Fibroblast of skin of right quadriceps (primary cell): ENCODE results near the gene PER3.
"Not testable (repeated sequence)": the region's sequence is repeated elsewhere in the genome, so short reads cannot be mapped to it uniquely, and the experiment has no call there.

Experiments
- DNase-seq: peaks from one replicate; pipeline ENCODE4 v3.0.0-alpha.2; 2013

PER3 gene

DNA sequence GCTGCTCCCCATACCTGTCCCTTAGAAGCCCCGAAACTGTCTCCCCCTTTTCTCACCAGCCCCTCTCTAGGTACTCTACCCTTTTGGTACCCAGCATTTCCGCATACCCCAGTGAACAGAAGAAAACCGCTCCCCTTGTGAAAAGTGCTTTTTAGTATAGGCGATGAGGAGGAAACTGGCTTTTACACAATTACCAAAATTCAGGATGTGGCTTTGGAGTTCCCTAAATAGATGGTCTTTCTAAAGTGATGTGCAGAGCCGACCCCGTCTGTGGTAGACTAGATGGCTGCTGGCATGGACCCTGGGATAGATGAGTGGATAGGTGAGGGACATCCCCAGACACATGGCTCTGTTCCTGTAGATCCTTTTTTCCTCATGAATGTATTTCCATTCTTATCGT, 2.6 kb upstream of the PER3 start:
- DNase-seq, result no peak

DNA sequence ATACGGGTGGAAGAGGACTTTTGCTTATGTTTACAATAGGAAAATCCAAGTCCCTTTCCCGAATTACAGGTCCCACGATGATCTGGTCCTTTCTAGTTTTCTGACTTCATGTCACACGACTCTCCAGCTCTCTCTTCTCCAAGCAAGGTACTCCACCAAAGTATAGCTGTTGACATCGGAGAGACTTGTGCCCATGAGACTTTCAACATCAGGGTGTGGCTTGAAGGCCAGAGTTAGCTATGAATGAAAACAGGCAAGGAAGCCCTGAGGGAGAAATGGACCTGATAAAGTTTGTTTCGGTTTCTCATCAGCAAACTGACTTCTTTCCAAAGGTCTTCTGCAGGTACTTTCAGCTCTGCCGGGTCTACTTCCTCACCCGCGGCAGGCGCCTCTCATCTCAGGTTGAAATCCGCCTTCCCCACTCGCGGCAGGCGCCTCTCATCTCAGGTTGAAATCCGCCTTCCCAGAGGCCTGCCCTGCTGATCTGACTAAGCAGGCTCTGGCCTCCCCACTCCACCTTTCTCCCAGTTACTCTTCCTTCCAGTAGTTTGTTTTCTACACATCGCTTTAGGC, 2.1 kb upstream of the PER3 start:
- no peak for DNase-seq

DNA sequence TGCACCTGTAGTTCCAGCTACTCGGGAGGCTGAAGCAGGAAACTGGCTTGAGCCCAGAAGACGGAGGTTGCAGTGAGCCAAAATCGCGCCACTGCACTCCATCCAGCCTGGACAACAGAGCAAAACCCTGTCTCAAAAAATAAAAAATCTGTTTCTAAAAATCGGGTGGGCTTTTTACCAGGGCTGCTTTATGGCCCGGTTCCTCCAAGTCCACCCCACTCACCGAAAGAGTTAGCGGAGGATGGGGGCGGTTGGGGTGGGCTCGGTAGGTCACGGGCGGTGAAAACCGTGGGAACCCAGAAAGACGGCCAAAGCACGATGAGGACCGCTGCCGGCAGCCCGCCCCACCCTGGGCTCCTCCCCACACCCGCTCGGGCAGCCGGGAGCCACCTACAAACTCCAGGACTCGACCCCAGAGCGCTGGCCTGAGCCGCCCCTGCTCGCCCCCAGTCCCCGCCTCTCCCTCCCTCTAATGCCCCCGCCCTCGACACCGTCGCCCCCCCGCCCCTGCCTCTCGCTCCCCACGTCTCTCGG, 846 bp upstream of the PER3 start:
- DNase-seq, result peak; percentile 8

DNA sequence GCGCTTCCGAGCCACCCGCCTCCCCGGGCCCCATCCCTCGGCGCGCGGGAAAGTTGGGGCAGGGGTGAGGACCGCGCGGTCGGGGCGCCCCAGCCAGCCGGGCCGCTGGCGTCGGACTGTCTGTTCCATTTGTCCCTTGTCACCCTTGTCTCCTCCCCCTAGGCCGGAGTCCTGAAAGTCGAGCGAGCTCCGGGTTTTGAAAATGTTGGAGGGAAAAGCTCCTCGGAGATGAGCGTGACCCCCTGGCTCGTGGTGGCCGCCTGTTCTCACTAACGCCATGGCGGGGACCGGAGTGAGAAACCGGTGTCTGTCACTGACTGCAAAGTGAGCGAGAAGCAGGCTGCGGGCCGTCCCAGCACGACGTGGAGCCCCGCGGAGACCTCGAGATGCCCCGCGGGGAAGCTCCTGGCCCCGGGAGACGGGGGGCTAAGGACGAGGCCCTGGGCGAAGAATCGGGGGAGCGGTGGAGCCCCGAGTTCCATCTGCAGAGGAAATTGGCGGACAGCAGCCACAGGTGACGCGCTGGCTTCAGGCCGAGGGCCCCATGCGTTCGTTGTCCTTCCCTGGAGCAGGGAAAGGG, 491 bp downstream of the PER3 start:
- no peak for DNase-seq

DNA sequence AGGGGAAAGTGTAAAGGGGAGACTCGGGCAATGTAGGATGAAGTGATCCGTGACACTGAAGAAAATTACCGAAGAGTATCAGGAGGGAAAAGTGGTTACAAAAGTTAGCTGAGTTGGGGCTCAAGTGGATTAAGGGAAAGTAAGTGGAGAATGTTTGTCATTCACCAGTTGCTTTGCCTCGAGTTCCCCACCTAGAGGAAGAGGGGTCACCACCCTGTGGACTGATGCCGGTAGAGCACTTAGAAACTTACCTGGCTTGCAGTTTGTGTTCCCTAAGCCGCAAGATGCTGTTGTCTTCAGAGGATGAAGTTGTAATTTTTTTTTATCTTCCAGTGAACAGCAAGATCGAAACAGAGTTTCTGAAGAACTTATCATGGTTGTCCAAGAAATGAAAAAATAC, 1.0 kb downstream of the PER3 start:
- no peak for DNase-seq

DNA sequence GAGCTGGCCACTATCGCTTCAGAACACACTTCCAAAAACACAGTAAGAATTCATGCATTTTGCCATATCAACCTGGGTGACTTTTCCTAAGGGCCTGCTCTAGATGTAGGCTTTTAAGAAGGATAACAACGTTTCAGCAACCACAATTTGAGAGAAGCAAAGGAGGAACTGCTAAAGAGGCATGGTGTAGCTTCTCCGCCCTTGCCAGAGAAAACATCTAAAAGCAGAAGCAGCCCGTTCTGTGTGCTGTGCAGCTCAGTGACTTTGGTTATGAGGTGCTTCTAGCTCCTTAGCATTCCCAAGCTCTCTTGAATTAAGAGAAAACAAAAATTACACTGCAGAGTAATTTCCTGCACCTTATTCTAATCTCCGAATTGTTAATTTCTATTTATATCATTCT, 2.7 kb downstream of the PER3 start:
- no peak for DNase-seq

DNA sequence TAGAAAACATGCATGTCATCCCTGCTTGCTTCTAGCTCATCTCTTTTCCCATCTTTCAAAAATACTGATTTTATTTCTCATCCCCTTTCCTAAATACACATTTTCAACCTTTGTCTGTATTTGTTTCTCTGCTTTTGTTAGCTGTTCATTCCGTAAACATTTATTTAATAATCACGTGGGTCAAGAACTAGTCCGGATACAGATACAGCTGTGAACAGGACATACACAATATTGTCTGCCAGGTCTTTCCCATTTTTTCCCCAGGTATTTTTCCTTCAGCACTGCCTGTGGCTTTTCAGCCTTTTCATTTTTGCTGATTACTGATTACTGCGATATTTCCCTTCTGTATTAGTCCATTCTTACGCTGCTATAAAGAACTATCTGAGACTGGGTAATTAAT, 5.7 kb downstream of the PER3 start:
- DNase-seq, result no peak

DNA sequence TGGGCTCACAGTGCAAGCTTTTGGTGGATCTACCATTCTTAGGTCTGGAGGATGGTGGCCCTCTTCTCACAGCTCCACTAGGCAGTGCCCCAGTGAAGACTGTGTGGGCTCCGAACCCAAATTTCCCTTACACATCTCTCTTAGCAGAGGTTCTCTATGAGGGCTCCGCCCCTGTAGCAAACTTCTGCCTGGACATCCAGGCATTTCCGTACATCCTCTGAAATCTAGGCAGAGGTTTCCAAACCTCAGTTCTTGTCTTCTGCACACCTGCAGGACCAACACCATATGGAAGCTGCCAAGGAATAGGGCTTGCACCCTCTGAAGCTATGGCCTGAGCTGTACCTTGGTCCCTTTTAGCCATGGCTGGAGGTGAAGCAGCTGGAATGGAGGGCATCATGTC, 6.9 kb downstream of the PER3 start:
- not testable (repeated sequence) for DNase-seq

DNA sequence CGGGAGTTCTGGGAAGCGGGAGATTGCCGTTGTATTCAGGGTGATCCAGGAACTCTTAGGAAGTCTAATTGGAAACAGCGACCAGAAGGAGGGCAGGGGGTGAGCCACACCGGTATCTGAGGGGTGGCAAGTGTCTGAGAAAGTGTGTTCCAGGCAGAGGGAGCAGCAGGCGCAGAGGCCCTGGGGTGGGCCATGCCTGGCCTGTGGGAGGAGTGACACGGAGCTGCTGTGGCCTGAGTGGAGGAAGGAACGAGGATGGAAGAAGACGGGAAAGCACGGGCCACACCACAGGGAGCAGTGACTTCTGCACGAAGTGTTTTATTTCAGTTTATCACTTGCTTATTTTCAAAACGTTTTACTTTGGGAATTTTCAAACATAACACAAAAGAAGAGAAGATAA, 11.3 kb downstream of the PER3 start:
- no peak for DNase-seq

DNA sequence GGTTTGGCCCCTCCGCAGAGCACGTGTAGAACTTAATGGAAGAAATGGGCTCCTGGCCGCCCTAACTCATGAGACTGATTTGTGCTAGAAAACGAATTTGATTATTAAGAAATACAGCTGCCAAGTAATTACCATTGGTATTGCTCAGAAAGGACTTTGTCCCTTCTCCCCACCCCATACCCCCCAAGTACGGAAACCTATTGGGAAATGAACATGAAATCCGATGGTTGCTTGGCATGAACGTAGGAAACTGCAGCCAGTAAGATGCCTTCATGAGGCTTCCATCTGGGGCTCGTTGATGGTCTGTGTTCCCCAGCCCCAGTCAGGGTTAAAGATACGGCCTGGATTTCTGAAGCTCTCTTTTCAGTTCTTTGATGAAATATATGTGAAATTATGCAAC, 21.4 kb downstream of the PER3 start:
- no peak for DNase-seq

DNA sequence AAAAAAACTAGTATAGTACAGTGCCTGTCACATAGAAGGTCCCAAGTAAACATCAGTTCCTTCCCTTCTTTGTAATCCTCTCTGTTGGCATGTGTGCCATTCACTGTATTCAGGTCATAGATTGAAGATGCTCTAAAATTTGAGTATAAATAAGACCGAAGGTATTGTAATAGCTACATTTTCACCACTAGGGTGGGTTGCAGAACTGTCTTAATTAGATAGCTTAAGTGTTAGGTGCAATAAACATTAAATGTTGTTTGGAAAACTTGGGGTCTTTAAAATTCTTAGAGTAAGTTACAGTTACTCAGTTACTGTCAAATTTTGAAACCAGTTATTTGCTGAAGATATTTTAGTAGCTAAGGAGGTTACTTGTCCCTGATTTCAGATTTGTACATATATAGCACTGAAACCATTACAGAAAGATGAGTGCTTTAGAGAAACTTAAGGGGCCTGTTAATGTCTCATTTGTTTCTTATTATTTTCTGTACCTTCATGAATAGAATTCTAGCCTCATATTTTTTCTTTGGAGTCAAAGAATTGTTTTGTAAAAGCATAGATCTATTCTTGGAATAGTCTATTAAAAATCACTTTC, 24.3 kb downstream of the PER3 start:
- DNase-seq, result peak; percentile 38

DNA sequence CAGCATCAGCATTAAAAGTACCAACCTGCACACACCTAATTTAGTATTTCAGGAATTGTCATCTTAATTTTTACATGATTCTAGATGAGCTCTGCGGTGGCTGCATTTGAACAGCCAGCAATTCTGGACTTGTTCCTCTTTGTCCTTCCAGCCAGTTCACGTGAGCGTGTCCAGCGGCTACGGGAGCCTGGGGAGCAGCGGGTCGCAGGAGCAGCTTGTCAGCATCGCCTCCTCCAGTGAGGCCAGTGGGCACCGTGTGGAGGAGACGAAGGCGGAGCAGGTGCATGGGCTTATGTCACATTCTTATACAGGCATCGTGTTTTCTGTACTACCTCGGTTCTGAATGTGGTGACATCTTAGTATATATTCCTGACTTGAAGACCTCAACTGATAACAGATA, 25.7 kb downstream of the PER3 start:
- no peak for DNase-seq

DNA sequence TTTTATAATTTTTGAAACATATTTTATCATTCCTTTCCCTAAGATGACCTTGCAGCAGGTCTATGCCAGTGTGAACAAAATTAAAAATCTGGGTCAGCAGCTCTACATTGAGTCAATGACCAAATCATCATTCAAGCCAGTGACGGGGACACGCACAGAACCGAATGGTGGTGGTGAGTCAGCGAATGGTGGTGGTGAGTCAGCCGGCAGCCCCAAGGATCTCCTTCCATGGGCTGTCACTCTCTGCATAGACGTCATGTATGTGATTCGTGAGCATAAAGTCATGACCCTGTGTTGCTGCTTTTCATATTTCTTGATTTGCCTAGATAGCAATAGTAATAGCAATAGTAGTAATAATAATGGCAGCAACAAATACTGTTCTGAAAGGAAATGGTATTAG, 26.3 kb downstream of the PER3 start:
- peak; percentile 85 for DNase-seq

DNA sequence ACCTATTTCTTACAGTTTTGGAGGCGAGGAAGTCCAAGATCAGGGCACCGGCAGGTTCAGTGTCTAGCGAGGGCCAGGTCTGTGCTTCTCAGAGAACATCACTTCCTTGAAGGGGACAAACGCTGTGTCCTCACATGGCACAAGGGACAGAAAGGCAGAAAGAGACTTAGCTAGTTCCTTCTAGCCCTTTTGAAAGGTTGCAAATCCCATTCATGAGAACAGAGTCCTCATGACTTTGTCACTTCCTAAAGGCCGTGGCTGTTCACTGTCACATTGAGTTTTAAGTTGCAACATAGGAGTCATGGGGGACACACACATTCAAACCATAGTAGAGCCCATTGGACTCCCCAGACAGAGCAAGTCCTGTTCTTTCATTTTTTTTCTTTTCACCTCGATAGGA, 27.4 kb downstream of the PER3 start:
- no peak for DNase-seq

DNA sequence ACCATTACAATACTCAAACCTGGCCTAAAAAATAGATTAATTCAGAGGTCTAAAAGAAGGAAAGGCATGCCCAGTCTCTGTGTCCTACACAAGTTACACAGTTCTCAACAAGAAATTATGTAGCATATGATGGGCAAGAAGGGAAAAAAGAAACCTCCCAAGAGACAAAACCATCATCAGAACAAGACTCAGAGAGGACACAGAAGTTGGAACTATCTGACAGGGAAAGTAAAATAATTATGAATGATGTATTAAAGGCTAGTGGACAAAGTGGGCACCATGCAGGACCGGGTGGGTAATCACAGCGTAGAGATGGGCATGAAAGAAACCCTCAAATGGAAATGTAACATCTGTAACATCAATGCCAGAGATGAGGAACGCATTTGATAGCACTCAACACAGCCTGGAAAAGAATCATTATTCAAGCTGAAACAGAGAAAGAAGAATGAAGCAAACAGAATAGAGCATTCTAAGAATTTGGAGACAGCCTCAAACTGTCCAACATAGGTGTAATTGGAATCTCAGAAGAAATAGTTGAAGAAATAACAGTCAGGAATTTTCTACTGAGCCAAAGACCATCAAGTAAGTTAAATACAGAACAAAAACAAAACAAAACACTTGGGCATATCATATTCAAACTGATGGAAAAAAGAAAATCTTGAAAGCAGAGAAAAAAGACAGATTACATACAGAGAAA, 29.7 kb downstream of the PER3 start:
- no peak for DNase-seq

DNA sequence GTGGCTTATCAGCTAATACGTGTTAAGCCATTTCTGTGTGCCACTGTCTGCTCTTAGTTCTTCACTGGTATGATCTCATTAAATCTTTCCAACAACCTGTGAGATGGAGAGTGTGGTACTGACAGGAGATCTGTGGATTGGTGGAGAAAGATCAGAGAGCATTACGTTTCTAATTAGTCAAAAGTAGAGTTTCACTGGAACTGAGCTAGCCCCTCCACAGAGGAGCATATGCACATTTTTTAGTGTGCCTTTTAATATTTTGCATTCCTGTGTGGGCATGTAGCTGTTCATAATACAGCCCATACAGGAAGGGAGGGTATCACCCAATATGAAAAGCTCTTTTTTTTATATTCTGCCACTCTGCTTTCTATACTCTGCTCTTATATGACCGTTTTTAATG, 37.2 kb downstream of the PER3 start:
- DNase-seq, result no peak

DNA sequence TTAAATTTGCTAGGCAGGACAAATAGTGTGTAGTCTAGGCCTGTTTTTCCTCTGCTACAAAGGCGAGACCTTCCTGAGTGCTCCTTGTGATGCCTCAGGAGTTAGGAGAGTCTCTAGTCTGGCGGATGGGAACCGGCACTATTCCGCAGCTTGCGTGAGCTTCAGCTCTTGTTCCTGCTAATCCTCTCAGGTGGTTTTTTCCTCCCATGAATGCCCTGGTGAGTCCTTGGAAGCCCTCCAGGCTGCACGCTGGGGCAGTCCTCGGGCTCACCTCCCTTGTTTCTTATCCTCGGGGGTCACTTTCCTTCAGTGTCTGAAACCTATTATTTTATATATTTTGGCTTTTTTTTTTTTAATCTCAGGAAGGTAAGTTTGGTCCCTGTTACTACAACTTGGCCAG, 40.6 kb downstream of the PER3 start:
- DNase-seq, result no peak

DNA sequence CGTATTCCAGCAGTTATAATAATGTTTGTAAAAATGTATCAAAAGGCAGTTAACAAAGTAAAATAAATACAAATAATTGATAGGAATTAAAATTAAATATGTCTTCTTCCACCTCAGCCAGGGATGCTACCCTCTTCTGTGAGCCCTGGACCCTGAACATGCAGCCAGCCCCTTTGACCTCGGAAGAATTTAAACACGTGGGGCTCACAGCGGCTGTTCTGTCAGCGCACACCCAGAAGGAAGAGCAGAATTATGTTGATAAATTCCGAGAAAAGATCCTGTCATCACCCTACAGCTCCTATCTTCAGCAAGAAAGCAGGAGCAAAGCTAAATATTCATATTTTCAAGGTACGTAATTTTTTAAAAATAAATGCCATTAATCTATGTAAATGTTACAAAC, 42.3 kb downstream of the PER3 start:
- DNase-seq, result no peak

DNA sequence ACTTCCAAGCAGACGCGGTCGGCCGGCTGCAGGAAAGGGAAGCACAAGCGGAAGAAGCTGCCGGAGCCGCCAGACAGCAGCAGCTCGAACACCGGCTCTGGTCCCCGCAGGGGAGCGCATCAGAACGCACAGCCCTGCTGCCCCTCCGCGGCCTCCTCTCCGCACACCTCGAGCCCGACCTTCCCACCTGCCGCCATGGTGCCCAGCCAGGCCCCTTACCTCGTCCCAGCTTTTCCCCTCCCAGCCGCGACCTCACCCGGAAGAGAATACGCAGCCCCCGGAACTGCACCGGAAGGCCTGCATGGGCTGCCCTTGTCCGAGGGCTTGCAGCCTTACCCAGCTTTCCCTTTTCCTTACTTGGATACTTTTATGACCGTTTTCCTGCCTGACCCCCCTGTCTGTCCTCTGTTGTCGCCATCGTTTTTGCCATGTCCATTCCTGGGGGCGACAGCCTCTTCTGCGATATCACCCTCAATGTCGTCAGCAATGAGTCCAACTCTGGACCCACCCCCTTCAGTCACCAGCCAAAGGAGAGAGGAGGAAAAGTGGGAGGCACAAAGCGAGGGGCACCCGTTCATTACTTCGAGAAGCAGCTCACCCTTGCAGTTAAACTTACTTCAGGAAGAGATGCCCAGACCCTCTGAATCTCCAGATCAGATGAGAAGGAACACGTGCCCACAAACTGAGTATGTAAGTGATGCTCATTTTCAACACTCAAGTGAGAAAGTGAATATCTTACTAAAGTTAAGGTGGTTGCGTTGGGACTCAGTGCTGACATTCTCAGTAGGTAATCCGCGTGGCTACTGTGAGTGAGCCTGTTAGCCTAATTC, 43.2 kb downstream of the PER3 start:
- DNase-seq, result no peak

DNA sequence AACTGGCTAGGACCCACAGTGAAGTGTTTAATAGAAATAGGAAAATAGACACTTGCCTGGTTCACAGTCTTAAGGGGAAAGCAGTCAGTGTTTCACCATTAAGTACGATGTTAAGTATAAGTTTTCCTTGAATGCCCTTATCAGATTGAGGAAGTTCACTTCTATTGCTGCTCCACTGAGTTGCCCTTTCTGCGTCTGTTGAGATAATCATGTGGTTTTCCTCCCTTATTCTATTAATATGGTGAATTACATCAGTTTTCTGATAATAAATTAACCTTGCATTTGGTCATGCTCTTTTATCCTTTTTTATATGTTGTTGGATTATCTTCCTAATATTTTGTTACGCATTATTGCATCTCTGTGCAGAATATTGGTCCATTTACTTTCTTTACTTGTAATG, 47.4 kb downstream of the PER3 start:
- no peak for DNase-seq

DNA sequence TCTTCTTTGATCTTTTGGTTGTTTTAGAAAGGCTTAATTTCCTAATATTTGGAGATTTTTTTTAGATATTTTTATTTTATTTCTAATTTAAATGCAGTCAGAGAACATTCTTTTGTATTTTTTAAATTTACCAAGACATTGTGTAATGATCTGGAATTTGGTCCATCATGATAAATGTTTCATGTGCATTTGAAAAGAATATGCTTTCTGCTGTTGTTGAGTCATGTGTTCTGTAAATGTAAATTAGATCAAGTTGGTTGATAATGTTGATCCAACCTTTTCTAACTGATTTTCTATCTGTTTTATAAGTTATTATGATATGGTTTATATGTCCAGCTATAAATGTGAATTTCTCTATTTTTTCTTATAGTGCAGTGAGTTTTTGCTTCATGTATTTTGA, 48.9 kb downstream of the PER3 start:
- DNase-seq, result no peak

DNA sequence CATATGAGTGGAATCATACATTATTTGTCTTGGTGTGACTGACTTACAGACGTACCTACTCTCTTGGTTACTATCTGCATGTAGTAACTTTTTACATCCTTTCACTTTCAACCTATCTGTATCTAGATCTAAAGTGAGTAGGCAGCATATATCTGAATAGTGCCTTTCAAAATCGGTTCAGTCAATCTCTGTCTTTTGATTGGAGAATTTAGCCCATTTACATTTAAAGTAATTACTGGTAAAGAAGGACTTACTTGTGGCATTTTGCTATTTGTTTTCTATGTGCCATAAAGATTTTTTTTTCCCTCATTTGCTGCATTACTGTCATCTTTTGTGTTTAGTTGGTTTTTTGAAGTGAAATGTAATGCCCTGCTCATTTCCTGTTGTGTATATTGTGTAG, 54.6 kb downstream of the PER3 start:
- DNase-seq, result no peak

DNA sequence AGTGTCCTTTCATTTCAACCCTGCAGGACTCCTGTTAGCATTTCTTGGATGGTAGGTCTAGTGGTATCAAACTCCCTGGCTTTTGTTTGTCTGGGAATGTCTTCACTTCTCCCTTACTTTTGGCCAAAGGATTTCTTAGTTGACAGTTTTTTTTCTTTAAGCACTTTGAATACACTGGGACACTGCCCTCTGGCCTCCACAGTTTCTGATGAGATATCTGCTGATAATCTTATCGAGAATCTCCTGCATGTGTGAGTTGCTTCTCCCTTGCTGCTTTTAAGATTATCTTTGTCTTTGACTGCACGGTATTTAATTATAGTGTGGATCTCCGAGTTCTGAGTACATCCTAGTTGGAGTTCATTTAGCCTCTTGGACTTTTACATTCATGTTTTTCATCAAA, 55.4 kb downstream of the PER3 start:
- no peak for DNase-seq
